ENCODE data around the gene CDK5RAP2.

- TF ChIP-seq EZH2phosphoT487 (IDR thresholded peaks at IDR 0.05; ENCODE audit: borderline replicate concordance, low read depth, low read length), result no peak
- no peak for TF ChIP-seq CTCF (conservative IDR thresholded peaks at IDR 0.05; ENCODE audit: low read length)
These were observed 181.7 kb downstream of the CDK5RAP2 start for GRCh38 chr9:120398286-120398685.

All from OCI-LY7 (cell line).